Adrenal gland (tissue), 5 donors: ENCODE measurements around the gene FAM117B.

Experiments
- CTCF ChIP-seq, 6 experiments: fragments of 450-650 bp in 4 of 6; fragments of 200-600 bp in 2 of 6; sonication (generic) in 1 of 6; IDR thresholded peaks; 1 replicate in 5 of 6; 2 replicates in 1 of 6; pipeline versions ENCODE4 v1.5.1 to v1.8.0; 2016 to 2021; ENCODE audit warnings: antibody characterized with exemption in 6 of 6, mild to moderate bottlenecking in 2 of 6, moderate library complexity in 1 of 6
- POLR2A ChIP-seq, 2 donors: fragments of 450-650 bp; IDR thresholded peaks; one replicate each; pipeline ENCODE4 v1.6.1; 2017; ENCODE audit warnings: antibody characterized with exemption in 2 of 2, mild to moderate bottlenecking in 2 of 2, moderate library complexity in 1 of 2
- donor health status: DM: no; HTN: no; CAD: no.

DNA sequence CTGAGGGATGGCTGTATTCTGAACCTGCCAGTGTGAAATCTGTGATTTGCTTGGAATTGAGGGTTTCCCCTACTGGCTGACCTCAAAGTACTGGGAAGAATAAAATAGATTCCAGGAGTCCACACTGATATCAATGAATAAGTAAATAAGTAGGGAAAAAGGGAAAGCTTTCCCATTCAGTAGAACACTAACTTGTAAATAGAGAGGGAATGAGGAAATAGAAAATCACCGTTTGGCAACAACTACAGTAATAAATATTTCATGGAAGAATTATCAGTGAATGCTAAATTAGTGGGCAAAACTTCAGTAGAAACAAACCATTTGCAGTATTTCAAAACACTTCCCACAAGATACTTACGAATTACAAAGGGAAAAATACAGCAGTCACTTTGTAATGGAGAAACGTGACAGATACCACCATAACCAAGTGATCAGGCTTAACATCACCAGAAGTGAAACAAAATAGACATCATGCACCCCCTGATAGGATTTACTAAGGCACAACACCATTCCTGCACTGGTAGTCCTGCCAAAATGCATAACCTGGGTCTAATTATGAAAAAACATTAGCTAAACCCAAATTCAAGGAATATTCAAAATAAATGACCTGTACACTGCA, 148.3 kb downstream of the FAM117B start:
- TF ChIP-seq CTCF (IDR thresholded peaks at IDR 0.05) (no peak), POLR2A (IDR thresholded peaks at IDR 0.05) (no peak)
